Heart left ventricle (tissue), 16 donors: Measurements from ENCODE around the gene MRPS21. TPM values are rescaled to one million over a fixed set of nuclear protein-coding genes. Genes with fewer than 3 reads are reported as not detected.
A peak's percentile ranks its signal among the peaks of the same experiment; 100 is the strongest.

Source experiments
- ATAC-seq, 4 donors: fragments of 200-7000 bp; cut with Tn5 transposase; one replicate each; pipeline ENCODE4 v1.9.1; 2020 to 2022; ENCODE audit warnings: moderate library complexity in 4 of 4, mild to moderate bottlenecking in 3 of 4, moderate number of reproducible peaks in 1 of 4
- DNase-seq, 5 donors: peaks; one replicate each; pipeline ENCODE4 v3.0.0-alpha.2; 2020
- H3K27ac ChIP-seq, 12 donors: fragments of 200-600 bp; sonication (generic) in 4 of 12; one replicate each; pipeline versions ENCODE4 v1.5.0 to v1.8.0; 2016 to 2022; ENCODE audit warnings: mild to moderate bottlenecking in 2 of 12
- H3K27me3 ChIP-seq, 9 donors: fragments of 200-600 bp; sonication (generic) in 2 of 9; one replicate each; pipeline versions ENCODE4 v1.5.1 to v1.8.0; 2016 to 2022; ENCODE audit warnings: mild to moderate bottlenecking in 3 of 9
- H3K36me3 ChIP-seq, 9 donors: fragments of 200-600 bp; sonication (generic) in 2 of 9; one replicate each; pipeline versions ENCODE4 v1.5.0 to v1.8.0; 2018 to 2022; ENCODE audit warnings: mild to moderate bottlenecking in 2 of 9
- H3K4me1 ChIP-seq, 12 donors: fragments of 200-600 bp; sonication (generic) in 4 of 12; one replicate each; pipeline versions ENCODE4 v1.5.0 to v1.8.0; 2016 to 2022; ENCODE audit warnings: mild to moderate bottlenecking in 3 of 12
- H3K4me3 ChIP-seq, 12 donors: fragments of 200-600 bp; sonication (generic) in 4 of 12; one replicate each; pipeline versions ENCODE4 v1.5.0 to v1.8.0; 2017 to 2022; ENCODE audit warnings: mild to moderate bottlenecking in 9 of 12, moderate library complexity in 4 of 12
- H3K9me3 ChIP-seq, 12 donors: fragments of 200-600 bp; sonication (generic) in 4 of 12; one replicate each; pipeline versions ENCODE4 v1.5.0 to v1.8.0; 2016 to 2022; ENCODE audit warnings: mild to moderate bottlenecking in 1 of 12
- POLR2A ChIP-seq, 2 donors: fragments of 450-650 bp; IDR thresholded peaks; one replicate each; pipeline ENCODE4 v1.6.1; 2017; ENCODE audit warnings: antibody characterized with exemption in 2 of 2, mild to moderate bottlenecking in 2 of 2, moderate library complexity in 2 of 2
- WGBS, 4 donors: extraction: QIAGEN DNeasy Blood & Tissue Kit in 2 of 4; methylation state at CpG; one replicate each; pipeline versions ENCODE4 v1.1.5 to v1.1.7; 2013 to 2018; 5-methylcytosine and 5-hydroxymethylcytosine counted together
- intact Hi-C, 10 donors: fragments of 100-400 bp; cut with DNase I; formaldehyde crosslinking; loops; one replicate each; pipeline versions ENCODE4 v1.11.1 to v1.14.2; 2022
- polyA plus RNA-seq, 2 donors: library from polyadenylated mRNA; stranded (reverse); fragments of 200-250 nt; gene quantifications; one replicate each; pipeline ENCODE4 v1.2.3, GENCODE V29; 2013
- total RNA-seq, 9 donors: library from RNA; depleted of rRNA in 2 of 9; stranded (reverse); fragments of >200 nt in 2 of 9; fragmentation: NEBNext Ultra II Directional in 3 of 9; extraction: Animal tissue kit (Norgen Biotek cat#: 25700) in 3 of 9; gene quantifications; one replicate each; pipeline versions ENCODE4 v1.1.0 to v1.2.4, GENCODE V29; 2016 to 2023
- TF ChIP-seq, protein P1 (sequence below), 12 donors: fragments of 200-600 bp; sonication (generic) in 4 of 12; IDR thresholded peaks; one replicate each; pipeline versions ENCODE4 v1.5.0 to v1.8.0; 2018 to 2022; ENCODE audit warnings: antibody characterized with exemption in 12 of 12, mild to moderate bottlenecking in 5 of 12
- donor health status: ischemic (EF 13 %, LVEDD 7.1; RV severe dilation, severe dysfunction).
- donor health status: healthy with polysubstance abuse.
- donor health status: DM: no; HTN: yes; CAD: no.
- donor health status: DM: no; HTN: no; CAD: no.
- donor health status: ischemic (EF 25% LVEDD 6.9; RV normal size, moderate dysfunction).
- donor health status: ischemic (EF 25% LVEDD 5.7; RV mildly dilated, moderate dysfunction).
- donor health status: healthy.
- donor health status: DM: yes; HTN: yes; CAD: no.
- donor health status: ischemic (EF 35%, LVEDD 5.7; RV mildly dilated, moderate dysfunction).
- donor health status: nonischemic (EF 11% LVEDD 7.7; RV severe dilation, severe dysfunction).
- donor health status: DM: yes; HTN: yes; CAD: no.
- donor health status: PGD.
- donor health status: ischemic (EF 29% LVEDD 5.4; RV normal size, mild dysfunction).
- donor health status: nonischemic (EF 23%, LVEDD 6.1; RV moderate dilation, normal function).

The MRPS21 gene
- total and polyA plus RNA-seq, 11 donors, result 44.5 to 139 (median 64.2) TPM

DNA sequence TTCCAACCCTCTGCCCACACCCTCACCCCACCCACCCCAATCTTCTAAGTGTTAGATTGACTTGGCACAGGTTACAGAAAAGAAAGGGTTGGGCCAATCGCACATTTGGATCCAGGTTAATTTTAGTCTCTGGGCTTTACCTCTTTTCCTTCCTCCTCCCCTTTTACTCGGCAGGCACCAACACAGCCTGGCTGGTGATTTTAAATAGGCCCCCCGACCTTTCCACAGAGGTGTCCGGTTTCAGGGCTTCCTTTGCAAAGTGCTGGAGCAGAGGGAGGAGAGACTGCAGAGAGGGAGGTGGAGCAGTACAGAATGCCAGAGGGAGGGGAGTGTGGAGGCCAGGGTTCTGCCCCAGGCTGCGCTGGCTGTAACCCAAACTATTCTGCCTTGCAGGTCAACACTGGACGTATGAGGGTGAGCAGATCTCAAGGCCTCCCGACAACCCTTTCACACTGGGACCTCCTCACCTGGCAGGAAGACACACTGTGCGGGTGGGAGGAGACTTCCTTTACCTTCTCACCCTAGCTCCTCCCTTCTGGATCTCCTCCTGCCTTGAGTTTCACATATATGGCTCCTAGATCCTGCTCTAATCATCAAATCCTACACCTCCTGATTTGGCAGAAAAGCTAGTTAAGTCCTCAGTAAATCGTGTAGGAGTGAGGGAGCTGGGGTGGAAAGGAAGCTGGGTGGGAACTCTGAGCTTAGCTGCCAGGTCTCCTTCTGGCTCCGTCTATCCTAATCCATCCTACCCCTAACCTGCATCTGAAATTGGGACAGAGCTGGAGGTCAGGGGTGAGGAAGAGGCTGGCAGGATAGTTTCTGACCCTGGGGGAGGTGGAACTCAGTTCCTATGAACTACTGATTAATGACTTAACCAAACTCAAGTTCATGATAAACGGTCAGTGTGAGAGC lies 33.6 kb upstream of the MRPS21 start:
- 14 to 20% (median 18%) methylated on average over 10 to 11 of the region's 11 CpGs for WGBS, 4 donors
- TF ChIP-seq, protein P1, sequence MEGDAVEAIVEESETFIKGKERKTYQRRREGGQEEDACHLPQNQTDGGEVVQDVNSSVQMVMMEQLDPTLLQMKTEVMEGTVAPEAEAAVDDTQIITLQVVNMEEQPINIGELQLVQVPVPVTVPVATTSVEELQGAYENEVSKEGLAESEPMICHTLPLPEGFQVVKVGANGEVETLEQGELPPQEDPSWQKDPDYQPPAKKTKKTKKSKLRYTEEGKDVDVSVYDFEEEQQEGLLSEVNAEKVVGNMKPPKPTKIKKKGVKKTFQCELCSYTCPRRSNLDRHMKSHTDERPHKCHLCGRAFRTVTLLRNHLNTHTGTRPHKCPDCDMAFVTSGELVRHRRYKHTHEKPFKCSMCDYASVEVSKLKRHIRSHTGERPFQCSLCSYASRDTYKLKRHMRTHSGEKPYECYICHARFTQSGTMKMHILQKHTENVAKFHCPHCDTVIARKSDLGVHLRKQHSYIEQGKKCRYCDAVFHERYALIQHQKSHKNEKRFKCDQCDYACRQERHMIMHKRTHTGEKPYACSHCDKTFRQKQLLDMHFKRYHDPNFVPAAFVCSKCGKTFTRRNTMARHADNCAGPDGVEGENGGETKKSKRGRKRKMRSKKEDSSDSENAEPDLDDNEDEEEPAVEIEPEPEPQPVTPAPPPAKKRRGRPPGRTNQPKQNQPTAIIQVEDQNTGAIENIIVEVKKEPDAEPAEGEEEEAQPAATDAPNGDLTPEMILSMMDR (IDR thresholded peaks at IDR 0.05), result no peak
- no peak for TF ChIP-seq POLR2A (IDR thresholded peaks at IDR 0.05)
- H3K27me3 ChIP-seq, result peaks cover 0 to 22% (median 0%) of the 10 kb centered on the region in 9 donors
- H3K27ac ChIP-seq, result peak overlapping the region in 7 of 12 donors; percentile 2 to 77 (median 46)
- DNase-seq (peak in 3 of 5 donors; percentile 32 to 68 (median 43)), ATAC-seq (peak; percentile 35 to 74 (median 54))
- peaks cover 0 to 16% (median 11%) of the 10 kb centered on the region in 9 donors for H3K36me3 ChIP-seq
- intact Hi-C loops, result loop anchor here in 4 of 10 donors (5.0 to 10.0 kb wide), 4 partner anchors 62 to 275 kb away; partner anchors contain the start of gene PRPF3 (in 3 of the 4)
- no peaks in the 10 kb centered on the region for H3K9me3 ChIP-seq
- H3K4me1 ChIP-seq, result peaks cover 0 to 38% (median 20%) of the 10 kb centered on the region in 12 donors
- peak overlapping the region in 2 of 12 donors; percentile 15 to 16 for H3K4me3 ChIP-seq

DNA sequence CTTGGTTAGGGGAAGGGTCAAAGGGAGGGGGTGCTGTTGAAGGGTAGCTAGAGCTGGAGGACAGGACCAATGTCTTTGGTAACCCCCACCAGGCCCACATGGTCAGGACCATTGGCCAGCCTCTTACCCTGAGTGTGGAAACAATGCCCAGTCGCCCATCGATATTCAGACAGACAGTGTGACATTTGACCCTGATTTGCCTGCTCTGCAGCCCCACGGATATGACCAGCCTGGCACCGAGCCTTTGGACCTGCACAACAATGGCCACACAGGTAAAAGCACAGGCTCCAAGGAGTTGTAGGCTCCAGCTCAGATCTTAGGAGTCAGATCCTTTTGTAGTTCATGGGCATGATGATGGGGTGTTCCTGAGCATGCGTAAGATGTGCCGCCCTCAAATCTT lies 32.3 kb upstream of the MRPS21 start:
- H3K27ac ChIP-seq, result no peak overlapping the region
- no peak for ATAC-seq
- peaks cover 0 to 29% (median 24%) of the 10 kb centered on the region in 9 donors for H3K36me3 ChIP-seq
- 77 to 90% (median 89%) methylated on average over 5 to 6 of the region's 6 CpGs for WGBS, 4 donors
- no peaks in the 10 kb centered on the region for H3K9me3 ChIP-seq
- TF ChIP-seq, protein P1 (IDR thresholded peaks at IDR 0.05), result no peak
- no peak for TF ChIP-seq POLR2A (IDR thresholded peaks at IDR 0.05)
- peaks cover 0 to 28% (median 9%) of the 10 kb centered on the region in 12 donors for H3K4me1 ChIP-seq
- no peak overlapping the region for H3K4me3 ChIP-seq
- intact Hi-C loops, result no loop called here
- no peak for DNase-seq
- peaks cover 0 to 22% (median 0%) of the 10 kb centered on the region in 9 donors for H3K27me3 ChIP-seq

GRCh38 chr1:150262388-150263320 lies 31.0 kb upstream of the MRPS21 start:
- Histone ChIP-seq H3K27me3 (peaks cover 0 to 12% (median 0%) of the 10 kb centered on the region in 9 donors), H3K4me1 (peaks cover 0 to 27% (median 14%) of the 10 kb centered on the region in 12 donors), H3K36me3 (peaks cover 0 to 40% (median 36%) of the 10 kb centered on the region in 9 donors), H3K27ac (no peak overlapping the region), H3K4me3 (no peak overlapping the region), H3K9me3 (no peaks in the 10 kb centered on the region)
- intact Hi-C loops, result no loop called here
- WGBS, 4 donors, result 82 to 88% (median 85%) methylated on average over 6 of the region's 6 CpGs
- TF ChIP-seq, protein P1 (IDR thresholded peaks at IDR 0.05), result no peak
- TF ChIP-seq POLR2A (IDR thresholded peaks at IDR 0.05), result no peak
- DNase-seq, result no peak
- ATAC-seq, result no peak
